GM19463 (cell line): Measurements from ENCODE around the gene PIAS2.
"Not testable (repeated sequence)": the region's sequence is repeated elsewhere in the genome, so short reads cannot be mapped to it uniquely, and the experiment has no call there.

Experiments
- ATAC-seq: cut with Tn5 transposase; IDR thresholded peaks from one replicate; pipeline ENCODE4 v1.9.1; 2021; ENCODE audit warnings: mild to moderate bottlenecking, moderate library complexity; ENCODE audit not compliant: unreplicated experiment

PIAS2 gene

DNA sequence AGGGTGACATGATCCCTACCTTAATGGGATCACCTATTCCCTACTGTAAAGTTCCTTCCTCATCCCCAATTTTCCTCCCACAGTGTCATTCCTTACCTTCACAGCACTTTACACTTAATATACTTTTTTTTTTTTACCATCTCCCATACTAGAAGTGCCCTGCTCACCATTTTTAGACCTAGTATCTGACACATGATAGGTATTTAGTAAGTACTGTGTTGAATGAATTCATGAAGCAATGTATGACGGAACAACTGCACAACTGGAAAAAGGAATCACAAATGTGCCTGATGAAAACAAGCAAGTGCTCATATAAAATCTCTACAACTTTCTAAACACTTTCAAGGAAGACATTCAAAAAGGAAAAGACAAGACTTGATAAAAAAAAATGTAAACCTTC, 83.4 kb downstream of the PIAS2 start:
- no peak for ATAC-seq

- no peak for ATAC-seq
Observed at GRCh38 chr18:46832849-46833248, 84.5 kb downstream of the PIAS2 start.

DNA sequence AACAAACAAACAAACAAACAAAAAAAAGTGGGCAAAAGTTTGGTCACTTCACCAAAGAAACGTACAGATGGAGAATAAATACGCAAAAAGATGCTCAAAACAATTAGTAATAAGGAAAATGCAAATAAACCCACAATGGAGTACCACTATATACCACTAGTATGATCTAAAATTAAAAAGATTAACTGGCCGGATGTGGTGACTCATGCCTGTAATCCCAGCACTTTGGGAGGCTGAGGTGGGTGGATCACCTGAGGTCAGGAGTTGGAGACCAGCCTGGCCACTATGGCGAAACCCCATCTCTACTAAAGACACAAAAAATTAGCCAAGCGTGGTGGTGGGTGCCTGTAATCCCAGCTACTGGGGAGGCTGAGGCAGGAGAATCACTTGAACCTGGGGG, 84.9 kb downstream of the PIAS2 start:
- not testable (repeated sequence) for ATAC-seq

DNA sequence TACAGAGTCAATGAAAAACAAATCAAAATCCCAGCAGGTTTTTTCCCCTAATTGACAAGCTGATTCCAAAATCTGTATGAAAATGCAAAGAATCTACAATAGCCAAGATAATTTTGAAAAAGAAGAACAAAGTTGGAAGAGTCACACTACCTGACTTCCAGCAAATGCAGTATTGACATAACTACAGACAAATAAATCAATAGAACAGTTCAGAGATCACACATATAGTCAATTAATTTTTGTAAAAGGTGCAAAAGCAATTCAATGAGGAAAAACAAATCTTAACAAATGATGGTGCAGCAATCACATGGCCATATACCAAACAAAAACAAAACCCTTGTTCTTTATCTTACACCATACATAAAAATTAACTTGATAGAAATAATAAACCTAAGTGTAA, 85.9 kb downstream of the PIAS2 start:
- no peak for ATAC-seq

- ATAC-seq, result no peak
Observed at GRCh38 chr18:46830633-46831032, 86.7 kb downstream of the PIAS2 start.

- ATAC-seq, result no peak
Observed at GRCh38 chr18:46829947-46830346, 87.4 kb downstream of the PIAS2 start.

GRCh38 chr18:46829531-46829930, 87.8 kb downstream of the PIAS2 start:
- no peak for ATAC-seq

DNA sequence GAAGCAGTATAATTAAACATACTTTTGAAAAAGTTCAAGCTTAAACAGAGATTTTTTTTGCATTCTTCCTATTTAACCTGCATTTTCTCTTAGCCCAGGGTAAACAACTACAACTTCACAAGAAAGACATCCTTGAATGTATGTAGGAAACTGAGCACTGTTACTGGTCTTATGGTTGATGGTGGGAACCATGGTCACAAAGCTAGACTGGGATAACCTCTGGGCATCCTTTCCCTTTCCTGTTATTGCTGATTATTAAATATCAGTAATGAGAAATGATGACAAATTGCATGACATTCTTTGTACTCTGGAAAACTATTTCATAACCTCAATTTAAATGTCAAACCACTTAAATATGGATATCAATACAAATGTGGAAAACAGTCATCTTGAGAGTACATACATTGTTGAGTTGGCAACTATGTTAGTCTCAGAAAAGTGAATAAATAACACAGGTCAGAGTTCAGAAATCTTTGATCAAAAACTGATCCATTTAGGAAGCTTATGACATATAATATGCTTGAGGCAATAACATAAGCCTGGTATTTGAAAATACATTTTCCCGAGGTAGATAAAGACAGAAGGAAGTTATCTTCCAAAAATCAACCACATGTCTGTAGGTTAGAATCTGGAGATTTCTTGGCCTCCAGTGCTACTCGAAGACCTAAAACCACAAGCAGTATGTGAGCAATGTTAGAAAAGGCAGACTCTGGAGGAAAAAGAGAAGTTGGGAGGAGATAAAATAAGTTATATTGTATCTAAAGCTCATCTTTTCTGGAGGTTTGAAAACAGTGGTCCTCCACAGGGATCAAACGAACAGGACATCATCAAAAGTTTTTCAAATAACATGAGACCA, 95.2 kb downstream of the PIAS2 start:
- ATAC-seq, result no peak

DNA sequence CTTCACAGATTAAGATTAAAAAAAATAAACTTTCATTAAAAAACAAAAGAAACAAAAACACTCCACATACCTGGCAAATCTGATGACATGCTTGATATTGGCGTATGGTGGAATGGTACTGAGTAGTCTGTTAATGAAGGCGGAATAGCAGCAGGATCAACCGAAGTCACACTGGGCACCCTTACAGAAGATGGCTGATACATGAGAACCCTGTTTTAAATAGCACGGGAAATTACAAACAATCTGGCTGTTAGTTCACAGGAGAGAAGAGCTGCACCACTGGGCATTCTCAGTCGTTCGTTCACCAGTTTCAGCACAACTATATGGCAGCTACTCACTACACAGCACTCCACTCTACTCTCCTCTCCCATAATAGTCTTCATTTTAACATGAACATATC, 96.4 kb downstream of the PIAS2 start:
- ATAC-seq, result no peak

DNA sequence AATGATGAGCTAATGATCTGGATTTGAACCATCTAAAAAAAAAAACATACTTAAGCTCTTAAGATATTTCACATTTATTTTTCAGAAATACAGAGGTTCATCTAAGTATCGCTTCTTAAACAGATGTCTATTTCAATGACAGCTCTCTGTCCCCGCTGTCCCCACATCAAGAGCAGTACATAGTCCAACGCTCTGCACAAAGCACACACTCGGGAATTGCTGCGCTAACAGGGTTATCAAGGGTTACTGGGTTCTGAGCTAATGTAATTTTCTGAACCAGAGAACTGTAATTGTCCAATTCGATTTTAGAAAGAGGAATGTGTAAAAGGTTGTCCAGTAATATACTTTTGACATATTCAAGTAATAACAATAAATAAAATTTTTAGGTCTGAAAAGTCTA, 101.6 kb downstream of the PIAS2 start:
- no peak for ATAC-seq

GRCh38 chr18:46814399-46814798, 102.9 kb downstream of the PIAS2 start:
- ATAC-seq, result no peak

DNA sequence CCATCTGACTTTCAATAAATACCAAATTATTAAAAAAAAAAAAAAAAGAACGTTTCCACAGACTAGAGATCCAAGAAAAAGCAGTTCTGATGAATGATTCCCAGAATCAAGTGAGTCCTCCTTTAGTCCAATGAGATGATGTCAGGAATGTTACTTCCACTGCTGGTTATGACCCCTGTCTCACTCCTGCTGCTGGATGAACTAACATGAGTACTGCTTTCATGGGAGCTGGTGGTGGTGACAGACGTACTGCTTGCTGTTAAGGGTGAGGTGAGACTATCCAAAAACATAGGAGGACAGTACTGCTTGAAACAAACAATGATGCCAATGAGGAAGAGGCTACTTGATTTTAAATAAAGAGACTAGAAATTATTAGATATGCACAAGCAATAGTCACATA, 105.0 kb downstream of the PIAS2 start:
- ATAC-seq, result no peak

DNA sequence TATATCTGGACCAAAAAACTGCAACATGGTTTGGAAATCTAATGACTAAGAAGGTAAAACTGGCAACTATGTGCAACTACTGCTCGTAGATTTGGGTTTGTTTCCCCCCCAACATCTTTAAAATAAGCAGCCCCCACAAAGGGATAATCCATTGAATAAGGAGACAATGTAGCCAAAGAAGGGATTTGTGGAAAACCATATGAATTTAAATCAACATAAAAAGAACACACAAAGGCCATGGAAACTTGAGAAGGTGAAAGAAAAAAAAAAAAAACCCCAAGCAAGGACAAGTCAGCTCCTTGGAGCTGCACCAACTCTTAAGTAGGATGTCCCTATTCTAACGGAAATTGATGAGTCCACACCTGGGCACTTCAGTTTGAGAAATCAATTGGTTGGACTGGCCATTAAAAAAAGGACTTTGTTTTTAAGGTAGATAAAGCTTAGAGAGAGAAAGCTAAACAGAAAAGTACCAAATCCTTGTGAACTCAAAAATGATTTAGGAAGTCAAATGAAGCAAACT, 106.8 kb downstream of the PIAS2 start:
- no peak for ATAC-seq

DNA sequence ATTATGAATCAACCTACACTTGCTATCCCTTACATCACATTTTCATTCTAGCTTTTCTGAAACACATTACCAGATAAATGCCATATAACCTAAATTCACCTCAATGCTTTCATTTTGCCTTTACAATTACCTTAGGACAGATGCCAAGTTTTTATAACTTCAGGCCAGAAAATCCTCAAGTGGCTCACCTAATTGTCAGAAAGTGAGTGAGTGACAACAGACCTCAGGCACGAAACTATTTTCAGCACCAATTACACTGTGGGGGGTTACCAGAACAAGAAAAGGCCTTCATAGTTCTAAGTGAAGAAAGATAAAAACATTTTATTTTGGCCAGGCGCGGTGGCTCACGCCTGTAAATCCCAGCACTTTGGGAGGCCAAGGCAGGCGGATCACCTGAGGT, 108.2 kb downstream of the PIAS2 start:
- no peak for ATAC-seq

- not testable (repeated sequence) for ATAC-seq
Observed at GRCh38 chr18:46795945-46796344, 121.4 kb downstream of the PIAS2 start.

DNA sequence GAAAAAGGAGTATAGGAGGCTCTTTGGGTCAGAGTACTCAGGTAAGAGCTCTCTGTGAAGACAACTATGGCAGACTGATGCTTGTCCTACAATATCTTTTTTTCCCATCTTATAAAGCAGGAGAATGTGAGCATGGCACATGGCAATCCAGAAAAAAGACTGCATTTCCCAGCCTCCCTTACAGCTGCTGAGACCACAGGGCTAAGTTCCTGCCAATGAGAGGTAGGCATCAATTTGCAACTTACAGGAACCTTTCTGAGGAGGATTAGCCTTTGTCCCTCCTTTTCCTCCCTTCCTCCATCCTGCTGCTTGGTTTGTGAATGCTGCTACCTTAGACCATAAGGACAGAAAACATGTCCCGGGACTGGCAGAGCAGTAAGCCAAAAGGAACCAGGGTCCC, 122.7 kb downstream of the PIAS2 start:
- no peak for ATAC-seq

- ATAC-seq, result no peak
Observed at GRCh38 chr18:46793565-46793964, 123.7 kb downstream of the PIAS2 start.

DNA sequence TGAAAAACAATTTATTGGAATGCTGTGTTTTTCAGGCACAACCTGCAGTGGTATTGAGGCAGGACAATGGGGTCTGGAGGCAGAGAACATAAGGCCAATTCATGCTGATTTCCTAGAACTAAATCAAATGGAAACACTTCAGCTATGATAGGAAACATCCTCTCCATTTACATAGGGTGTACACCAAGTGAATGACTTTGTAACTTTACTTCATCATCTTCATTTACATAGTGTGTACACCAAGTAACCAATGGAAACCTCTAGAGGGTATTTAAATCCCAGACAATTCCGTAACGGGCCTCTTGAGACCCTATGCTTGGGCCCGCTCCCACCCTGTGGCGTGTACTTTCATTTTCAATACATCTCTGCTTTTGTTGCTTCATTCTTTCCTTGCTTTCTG, 128.2 kb downstream of the PIAS2 start:
- no peak for ATAC-seq

DNA sequence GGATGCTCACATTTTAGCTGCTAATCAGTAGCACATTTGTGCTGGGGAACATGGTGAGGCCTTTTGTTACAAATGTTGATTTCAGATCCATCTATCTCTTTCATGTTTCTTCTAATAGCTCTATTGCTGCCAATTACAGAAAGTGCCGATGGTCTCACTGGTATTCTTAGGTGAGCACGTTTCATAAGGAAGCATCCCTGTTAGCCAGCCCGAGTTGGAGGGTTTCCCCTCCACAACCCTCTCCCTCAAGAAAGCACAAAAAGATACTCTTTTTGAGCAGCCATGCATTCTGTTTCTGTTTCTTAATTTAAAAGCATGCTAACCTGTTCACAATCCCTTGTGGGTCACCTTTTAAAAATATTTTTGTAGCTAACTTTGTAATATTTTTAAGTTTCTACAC, 129.6 kb downstream of the PIAS2 start:
- no peak for ATAC-seq

GRCh38 chr18:46772357-46772756, 144.9 kb downstream of the PIAS2 start:
- ATAC-seq, result no peak

DNA sequence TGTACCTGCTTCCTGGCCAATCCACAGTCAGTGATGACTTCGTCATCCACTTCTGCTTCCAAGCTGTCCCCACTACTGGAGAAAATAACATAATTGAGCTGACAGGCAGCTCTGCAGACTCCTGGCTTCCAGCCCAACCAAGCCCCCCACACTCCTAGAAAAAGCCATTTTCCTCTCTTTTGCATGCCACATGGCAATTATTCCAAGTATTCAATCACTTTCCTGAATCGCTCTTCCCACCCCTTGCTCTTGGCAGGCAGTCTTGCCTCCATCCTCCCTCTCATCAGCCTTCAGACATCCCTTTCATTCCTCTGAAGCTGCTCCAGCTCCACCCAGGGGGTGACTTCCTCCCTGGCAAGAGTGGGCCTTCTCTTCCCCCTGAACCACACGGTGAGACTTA, 146.2 kb downstream of the PIAS2 start:
- no peak for ATAC-seq

DNA sequence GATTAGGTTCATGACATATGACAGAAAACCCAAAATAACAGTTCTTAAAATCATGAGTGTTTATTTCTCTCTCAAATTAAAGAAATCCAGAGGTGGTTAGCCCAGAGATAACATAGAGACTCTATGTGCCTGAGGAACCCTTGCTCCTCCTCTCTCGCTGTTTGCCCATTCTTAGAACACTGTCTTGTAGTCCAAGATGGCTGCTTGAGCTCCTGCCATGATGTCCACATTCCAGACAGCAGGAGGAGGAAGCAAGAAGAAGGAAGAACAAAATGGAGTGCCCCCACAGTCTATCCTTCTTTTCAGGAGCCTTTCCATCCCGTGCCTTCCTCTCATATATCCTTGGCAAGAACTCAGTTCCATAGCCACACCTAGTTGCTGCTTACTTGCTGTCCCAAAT, 146.6 kb downstream of the PIAS2 start:
- ATAC-seq, result no peak
